HG02623 (cell line): Measurements from ENCODE around the gene EPHA6.
"Not testable (repeated sequence)": the region's sequence is repeated elsewhere in the genome, so short reads cannot be mapped to it uniquely, and the experiment has no call there.

Experiments
- ATAC-seq: cut with Tn5 transposase; IDR thresholded peaks from one replicate; pipeline ENCODE4 v1.9.1; 2021; ENCODE audit warnings: moderate library complexity; ENCODE audit not compliant: unreplicated experiment

Gene EPHA6

GRCh38 chr3:97264180-97264579 is 449.8 kb downstream of the EPHA6 start:
- ATAC-seq, result no peak

DNA sequence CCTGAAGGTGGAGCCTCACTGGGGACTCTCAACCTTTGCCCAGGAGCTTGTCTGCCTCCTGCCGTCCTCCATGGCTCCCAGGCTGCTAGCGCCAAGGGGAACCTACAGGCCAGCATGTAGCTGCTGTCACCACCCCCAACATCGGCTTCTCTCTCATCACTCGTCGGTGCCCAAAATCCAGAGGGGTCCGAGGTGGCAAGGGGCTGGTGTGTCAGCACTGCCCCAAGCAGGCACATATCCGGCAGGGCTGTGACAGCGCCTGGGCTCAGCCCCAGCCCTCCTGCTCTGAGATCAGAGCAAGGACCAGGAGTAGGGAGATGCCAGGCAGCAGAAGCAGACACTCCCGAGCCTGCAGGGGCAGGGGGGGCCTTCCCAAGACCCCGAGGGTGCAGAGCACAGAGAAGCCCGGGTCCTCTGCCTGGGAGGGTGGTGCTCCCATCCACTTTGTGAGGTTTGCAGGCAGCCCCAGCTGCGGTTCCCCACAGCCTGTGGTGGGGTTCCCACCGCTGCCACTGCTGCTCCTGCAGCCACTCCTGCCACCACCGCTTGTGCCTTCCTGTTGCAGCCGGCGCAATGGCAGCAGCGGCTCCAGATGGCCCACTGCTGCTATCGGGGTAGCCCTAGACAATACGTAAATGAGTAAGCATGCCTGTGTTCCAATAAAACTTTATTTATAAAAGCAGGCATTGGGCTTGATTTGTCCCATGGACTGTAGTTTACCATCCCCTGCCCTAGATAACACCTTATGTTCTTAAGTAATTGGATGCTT is 451.0 kb downstream of the EPHA6 start:
- no peak for ATAC-seq

- ATAC-seq, result no peak
Measured at GRCh38 chr3:97269202-97269601, 454.8 kb downstream of the EPHA6 start.

DNA sequence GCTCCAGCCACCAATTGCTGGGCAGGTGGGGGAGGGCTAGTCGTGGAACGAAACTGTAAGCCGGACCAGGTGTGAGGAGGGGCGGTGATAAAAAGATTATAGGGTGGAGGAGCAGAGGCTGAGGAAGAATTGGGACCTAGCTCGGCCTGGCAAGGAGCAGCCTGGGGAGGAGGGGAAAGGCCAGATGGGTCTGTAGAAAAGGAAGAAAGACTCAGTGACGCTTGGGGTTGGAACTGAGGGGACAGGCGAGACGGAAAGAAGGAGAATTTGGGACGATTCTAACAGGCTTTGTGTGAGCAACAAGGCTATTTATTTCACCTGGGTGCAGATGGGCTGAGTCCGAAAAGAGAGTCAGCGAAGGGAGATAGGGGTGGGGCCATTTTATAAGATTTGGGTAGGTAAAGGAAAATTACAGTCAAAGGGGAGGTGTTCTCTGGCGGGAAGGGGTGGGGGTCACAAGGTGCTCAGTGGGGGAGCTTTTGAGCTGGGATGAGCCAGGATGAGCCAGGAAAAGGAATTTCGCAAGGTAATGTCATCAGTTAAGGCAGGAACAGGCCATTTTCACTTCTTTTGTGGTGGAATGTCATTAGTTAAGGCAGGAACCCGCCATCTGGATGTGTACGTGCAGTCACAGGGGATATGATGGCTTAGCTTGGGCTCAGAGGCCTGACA is 462.6 kb downstream of the EPHA6 start:
- not testable (repeated sequence) for ATAC-seq

- ATAC-seq, result no peak
Measured at GRCh38 chr3:97277708-97278107, 463.3 kb downstream of the EPHA6 start.

- ATAC-seq, result no peak
Measured at GRCh38 chr3:97278506-97278905, 464.1 kb downstream of the EPHA6 start.

DNA sequence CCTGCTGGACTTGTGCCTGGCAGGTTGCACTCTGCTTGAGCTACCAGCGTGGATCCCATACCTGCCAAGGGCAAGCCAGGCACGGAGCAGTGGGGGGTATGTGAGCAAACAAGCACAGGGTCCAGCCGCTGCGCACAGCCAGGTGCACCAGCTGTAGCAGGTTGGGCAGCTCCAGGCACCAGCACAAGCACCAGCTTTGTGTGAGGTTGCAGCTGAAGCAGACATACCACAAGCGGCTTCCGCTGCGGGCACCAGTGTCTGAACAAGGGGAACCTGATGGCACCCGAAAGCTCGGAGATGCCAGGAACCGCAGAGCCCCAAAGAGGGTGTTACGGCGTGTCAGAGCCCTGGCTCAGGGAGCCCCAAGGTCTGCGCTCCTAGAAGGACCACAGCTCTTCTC is 477.5 kb downstream of the EPHA6 start:
- ATAC-seq, result no peak

- ATAC-seq, result no peak
Measured at GRCh38 chr3:97293596-97294131, 479.3 kb downstream of the EPHA6 start.

DNA sequence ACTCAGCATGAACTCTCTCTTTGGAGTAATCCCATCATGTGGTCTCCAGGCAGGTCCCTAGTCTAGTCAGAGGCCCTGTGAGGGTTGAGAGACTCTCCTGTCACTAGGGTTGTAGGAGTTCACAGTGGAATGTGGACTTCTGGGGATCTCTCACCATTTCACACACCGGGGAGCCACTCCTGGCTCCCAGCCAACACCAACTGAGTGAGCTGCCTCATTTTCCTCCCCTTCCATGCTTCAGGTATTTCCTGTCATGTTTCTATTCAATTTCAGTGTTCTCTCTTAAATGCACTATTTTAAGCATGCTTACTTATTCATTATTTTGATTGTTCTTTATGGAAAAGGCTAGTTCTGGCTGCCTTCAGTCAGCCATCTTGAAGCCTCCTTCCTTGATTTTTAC is 482.6 kb downstream of the EPHA6 start:
- no peak for ATAC-seq

GRCh38 chr3:97301114-97301513 is 486.7 kb downstream of the EPHA6 start:
- ATAC-seq, result no peak

DNA sequence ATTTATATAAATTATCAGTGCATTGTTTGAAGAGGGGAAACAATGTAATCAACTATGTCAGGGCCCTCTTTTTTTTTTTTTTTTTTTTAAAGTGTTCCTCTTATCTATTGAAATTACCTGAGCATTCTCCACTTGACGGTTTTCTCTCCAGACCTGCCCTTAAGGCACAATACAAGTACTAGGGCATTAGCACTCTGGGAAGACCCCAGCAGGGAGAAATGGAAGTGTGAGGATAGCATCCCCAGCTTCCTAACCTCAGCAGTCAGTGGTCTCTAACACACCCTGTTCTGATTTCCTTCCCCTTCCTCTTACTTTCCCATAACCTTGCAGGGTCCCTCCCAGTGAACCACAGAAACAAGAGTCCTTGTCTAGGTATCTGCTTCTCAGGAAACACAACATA is 491.8 kb downstream of the EPHA6 start:
- no peak for ATAC-seq

DNA sequence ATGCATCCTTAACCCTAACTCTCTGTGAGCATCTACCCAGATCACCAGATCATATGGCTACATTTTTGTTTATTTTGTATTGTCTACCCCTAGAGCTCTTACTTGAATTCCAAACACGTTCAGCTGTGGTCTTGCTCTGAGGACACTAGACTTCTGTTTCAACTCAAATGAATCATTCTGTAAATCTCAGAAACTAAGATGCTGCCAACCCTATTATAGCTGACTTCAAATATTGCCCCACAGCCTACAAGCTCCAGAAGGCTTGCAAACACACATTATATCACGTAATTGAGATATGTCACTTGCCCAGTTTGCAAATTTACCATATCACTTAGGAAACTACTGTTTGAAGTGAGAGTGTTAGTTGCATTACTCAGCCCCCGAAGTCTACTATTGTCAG is 524.0 kb downstream of the EPHA6 start:
- no peak for ATAC-seq

DNA sequence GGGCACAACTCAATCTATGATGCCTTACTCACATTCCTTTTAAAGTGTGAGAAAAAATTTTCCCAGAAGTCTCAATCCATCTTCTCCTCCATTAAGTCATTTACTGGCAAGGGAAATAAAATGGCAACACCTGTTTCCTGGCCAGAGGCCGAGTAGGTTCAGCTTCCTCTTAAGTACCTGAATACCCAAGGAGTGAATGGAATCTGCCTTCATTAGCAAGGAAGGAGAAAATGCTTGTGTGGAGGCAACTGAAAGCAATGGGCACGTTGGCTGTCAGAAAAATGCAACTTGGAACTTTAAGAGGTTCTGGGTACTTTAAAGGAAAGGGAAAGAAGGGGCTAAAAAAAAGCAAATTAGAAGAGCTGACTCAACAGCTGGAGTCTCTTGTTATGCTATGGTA is 526.5 kb downstream of the EPHA6 start:
- ATAC-seq, result no peak

DNA sequence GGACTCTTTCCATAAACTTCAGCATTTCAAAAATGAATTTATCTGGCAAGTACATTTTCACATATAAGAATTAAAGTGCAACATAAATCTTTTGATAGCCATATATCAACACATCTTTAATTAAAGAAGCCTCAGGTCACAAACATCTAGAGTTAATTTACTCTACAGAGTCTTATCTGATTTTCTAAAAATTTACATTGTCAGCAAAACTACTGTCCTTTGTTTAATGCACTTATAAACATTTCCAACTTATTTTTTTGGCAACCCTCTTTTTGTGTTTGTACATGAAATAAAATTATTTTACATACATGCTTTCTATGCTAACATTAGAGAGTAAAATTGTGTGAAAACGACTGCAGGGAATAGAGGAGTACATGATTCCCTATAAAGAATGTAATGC is 533.4 kb downstream of the EPHA6 start:
- no peak for ATAC-seq

DNA sequence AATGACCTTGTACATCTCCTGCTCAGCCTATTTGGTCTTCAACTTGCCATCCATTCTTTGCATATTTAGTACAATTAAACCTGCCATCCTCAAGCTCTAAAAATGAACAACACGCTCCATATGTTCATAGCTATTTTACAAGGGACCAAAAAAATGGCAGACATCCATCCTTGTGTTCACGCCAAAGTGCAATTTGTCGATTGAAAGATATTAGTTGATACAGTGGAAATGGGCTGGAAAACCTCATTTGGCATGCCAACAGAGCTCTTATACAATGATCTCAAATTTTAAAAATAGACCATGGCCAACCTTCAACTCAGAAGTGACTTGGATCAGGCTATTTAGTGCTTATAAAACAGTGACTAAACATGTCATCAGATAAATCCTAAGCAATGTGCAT is 536.6 kb downstream of the EPHA6 start:
- no peak for ATAC-seq

DNA sequence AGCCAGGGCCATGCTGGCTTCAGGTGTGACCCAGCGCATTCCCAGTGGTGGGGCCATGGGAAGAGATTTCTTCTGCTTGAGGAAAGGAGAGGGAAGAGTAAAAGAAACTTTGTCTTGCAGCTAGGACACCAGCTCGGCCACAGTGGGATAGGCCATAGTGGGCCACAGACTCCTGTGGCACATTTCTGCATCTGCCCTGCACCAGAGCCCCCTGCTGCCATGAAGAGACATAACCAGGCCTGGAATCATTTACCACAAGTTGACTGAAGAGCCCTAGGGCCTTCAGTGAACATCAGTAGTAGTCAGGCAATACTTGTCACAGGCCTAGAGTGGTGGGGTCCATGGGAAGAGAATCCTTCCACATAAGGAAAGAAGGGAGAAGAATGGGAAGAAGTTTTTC is 538.8 kb downstream of the EPHA6 start:
- no peak for ATAC-seq

- ATAC-seq, result no peak
Measured at GRCh38 chr3:97359977-97360376, 545.6 kb downstream of the EPHA6 start.

- no peak for ATAC-seq
Measured at GRCh38 chr3:97360804-97361203, 546.4 kb downstream of the EPHA6 start.

GRCh38 chr3:97384583-97384982 is 570.2 kb downstream of the EPHA6 start:
- no peak for ATAC-seq

DNA sequence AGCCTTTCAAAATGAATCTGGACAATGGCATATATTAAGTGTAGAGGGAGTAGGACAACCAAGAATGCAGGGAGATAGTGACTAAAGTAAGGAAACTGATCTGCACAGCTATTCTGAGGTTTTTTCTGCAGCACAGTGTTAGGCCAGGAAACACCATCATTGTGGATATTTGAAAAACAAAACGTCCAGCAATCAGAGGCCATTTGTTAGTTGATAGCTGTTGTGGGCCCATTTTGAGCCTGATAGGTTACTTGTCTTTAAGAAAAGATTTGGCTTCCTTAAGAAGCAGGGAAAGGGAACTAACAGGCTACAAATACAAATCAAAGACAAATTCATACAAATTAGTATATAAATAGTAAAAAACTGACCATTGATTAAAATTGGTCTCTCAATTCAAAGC is 574.4 kb downstream of the EPHA6 start:
- ATAC-seq, result no peak

- ATAC-seq, result no peak
Measured at GRCh38 chr3:97389936-97390335, 575.5 kb downstream of the EPHA6 start.

GRCh38 chr3:97391167-97391566 is 576.8 kb downstream of the EPHA6 start:
- no peak for ATAC-seq
